ENCODE results near the gene DPP7. TPM values are rescaled to one million over a fixed set of nuclear protein-coding genes. Genes with fewer than 3 reads are reported as not detected.

Gene DPP7
- total and polyA plus RNA-seq, 10 of the 15 experiments (the other 5 are each of a cell fraction or from before 2014, with no cell fraction given) = 0.68 to 245 (median 106) TPM

DNA sequence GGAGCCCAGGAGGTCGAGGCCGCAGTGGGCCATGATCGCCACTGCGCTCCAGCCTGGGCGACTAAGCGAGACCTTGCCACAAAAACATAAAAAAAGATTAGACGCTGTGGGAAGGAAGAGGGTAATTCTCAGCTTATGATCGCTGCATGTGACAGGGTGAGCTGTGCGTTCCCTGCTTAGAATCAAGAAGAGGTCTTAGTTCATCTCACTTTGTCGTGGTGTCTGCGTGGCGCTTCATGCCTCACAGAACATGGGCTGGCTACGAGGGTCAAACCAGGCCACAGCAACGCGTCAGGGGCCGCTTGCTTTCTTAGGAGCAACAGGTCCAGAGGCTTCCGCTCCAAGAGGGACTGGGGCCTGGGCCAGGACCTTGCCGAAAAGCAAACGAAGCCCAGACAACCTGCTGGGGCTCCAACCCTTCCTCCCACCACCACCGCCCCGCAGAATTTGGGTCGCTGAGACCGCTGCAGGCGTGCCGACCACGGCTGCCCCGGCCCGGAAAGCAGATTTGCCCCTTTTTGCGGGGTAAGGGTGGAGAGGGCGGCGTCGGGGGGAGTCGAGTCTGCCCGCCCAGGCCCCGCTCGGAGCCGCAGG, 14.4 kb upstream of the DPP7 start (continued):
- TF ChIP-seq, protein P1, sequence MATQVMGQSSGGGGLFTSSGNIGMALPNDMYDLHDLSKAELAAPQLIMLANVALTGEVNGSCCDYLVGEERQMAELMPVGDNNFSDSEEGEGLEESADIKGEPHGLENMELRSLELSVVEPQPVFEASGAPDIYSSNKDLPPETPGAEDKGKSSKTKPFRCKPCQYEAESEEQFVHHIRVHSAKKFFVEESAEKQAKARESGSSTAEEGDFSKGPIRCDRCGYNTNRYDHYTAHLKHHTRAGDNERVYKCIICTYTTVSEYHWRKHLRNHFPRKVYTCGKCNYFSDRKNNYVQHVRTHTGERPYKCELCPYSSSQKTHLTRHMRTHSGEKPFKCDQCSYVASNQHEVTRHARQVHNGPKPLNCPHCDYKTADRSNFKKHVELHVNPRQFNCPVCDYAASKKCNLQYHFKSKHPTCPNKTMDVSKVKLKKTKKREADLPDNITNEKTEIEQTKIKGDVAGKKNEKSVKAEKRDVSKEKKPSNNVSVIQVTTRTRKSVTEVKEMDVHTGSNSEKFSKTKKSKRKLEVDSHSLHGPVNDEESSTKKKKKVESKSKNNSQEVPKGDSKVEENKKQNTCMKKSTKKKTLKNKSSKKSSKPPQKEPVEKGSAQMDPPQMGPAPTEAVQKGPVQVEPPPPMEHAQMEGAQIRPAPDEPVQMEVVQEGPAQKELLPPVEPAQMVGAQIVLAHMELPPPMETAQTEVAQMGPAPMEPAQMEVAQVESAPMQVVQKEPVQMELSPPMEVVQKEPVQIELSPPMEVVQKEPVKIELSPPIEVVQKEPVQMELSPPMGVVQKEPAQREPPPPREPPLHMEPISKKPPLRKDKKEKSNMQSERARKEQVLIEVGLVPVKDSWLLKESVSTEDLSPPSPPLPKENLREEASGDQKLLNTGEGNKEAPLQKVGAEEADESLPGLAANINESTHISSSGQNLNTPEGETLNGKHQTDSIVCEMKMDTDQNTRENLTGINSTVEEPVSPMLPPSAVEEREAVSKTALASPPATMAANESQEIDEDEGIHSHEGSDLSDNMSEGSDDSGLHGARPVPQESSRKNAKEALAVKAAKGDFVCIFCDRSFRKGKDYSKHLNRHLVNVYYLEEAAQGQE (IDR thresholded peaks at IDR 0.05; ENCODE audit: low read depth, low read length) = no peak
- no peak for TF ChIP-seq CHD2 (IDR thresholded peaks at IDR 0.05; ENCODE audit: borderline replicate concordance, low read depth, low read length)

DNA sequence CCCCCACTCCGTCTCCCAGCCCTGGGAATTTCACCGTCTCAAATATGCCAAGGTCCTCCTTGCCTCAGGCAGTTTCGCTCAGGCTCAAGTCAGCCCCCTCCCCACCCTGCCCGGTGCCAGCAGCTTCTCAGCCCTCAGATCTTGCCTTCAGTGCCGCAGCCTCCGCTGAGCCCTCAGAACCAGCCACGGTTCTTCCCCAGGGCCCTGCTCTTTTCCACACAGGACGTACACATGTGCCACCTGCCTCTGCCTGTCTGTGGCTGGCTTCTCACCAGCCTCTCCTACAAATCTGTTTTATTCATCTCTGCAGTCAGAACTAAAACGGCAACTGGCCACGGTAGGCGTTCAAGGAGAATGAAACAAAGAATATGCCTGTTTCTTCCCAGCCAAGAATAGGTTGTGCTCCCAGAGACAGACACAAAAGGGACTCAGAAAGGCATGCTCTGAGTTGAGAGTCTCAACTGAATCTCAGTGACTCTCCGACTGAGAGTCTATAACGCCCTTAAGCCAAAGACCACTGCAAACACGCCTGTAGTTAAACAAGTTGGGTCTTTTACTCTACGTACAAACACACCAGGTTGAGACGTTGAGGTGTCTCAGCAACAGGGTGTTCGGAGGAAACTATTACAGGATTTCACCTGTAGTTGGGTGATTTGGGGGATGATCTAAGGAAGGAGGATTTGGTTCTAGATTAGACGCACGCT, 13.8 kb upstream of the DPP7 start:
- Histone ChIP-seq H3K79me2 (ENCODE audit: control insufficient read depth, insufficient read depth, low read length) (peaks cover 35% of the 10 kb centered on the region), H3K4me2 (ENCODE audit: control insufficient read depth, insufficient read depth) (peak overlapping the region; percentile 91), H3K27me3 (replicated peaks in 1 of 2; ENCODE audit: control insufficient read depth in 2 of 2, insufficient read depth in 2 of 2, low read length in 1 of 2) (no peaks in the 10 kb centered on the region), H2AFZ (ENCODE audit: control insufficient read depth, low read depth, low read length) (no peak overlapping the region), H3K9me3 (replicated peaks; ENCODE audit: control insufficient read depth, insufficient read depth, low read length) (no peaks in the 10 kb centered on the region), H3K4me3 (peak overlapping the region; percentile 72), H4K20me1 (ENCODE audit: control insufficient read depth, insufficient read depth) (no peaks in the 10 kb centered on the region), H3K4me1 (ENCODE audit: control insufficient read depth, insufficient read depth, low read length) (peaks cover 20% of the 10 kb centered on the region), H3K36me3 (ENCODE audit: control insufficient read depth in 2 of 2, insufficient read depth in 2 of 2, low read length in 1 of 2) (no peaks in the 10 kb centered on the region), H3K27ac (ENCODE audit: control insufficient read depth, insufficient read depth) (peak overlapping the region; percentile 82), H3K9ac (ENCODE audit: control insufficient read depth, insufficient read depth, low read length) (peak overlapping the region; percentile 85)
- under 1% methylated on average over 19 of the region's 19 CpGs for WGBS (ENCODE audit: insufficient coverage, insufficient replicate concordance, low lambda C conversion rate, missing lambda C conversion rate)
- in situ Hi-C loops (cut with MboI) (no loop called here), intact Hi-C loops (cut with micrococcal nuclease; ENCODE audit: unreplicated experiment) (loop anchor here (5.0 kb wide), 1 partner anchor 59 kb away; the partner anchor contains the start of genes ANAPC2 and SSNA1)
- DNase-seq (ENCODE audit: low read depth, low spot score) (no peak), ATAC-seq (peak; percentile 8; the same call in 1 of the 3 replicates), FAIRE-seq (peak; percentile 81)
- SMC1A ChIA-PET (ENCODE audit: uncharacterized antibody, unreplicated experiment) = interaction anchor here (0.7 to 2.3 kb wide), 7 partner anchors 10 to 108 kb away, joined by 3 to 19 read pairs (median 4); partner anchors contain the start of genes MAN1B1, RNF224 and SSNA1
- CTCF ChIA-PET = interaction anchor here (0.6 to 4.7 kb wide), 7 partner anchors 9 to 108 kb away, joined by 3 to 20 read pairs (median 4); partner anchors contain the start of gene CYSRT1
- RAD21 ChIA-PET (ENCODE audit: unreplicated experiment) = interaction anchor here (0.7 to 3.6 kb wide), 11 partner anchors 22 to 110 kb away, joined by 3 to 54 read pairs (median 4); partner anchors contain the start of genes RNF208 and RNF224
- POLR2A ChIA-PET = interaction anchor here (0.7 to 7.7 kb wide), 17 partner anchors 13 to 287 kb away, joined by 3 to 166 read pairs (median 6); partner anchors contain the start of genes ANAPC2, CYSRT1, MAN1B1 and RNF208
- BruUV-seq (replicated peaks) = TSS peak; percentile 76
- TF ChIP-seq STAT1 (conservative IDR thresholded peaks at IDR 0.05) = no peak
- TF ChIP-seq TARDBP (IDR thresholded peaks at IDR 0.05; ENCODE audit: borderline replicate concordance) = 0 out of 2 replicates have a peak, but pooled peaks have one; percentile 31
- TF ChIP-seq CREM (IDR thresholded peaks at IDR 0.05; ENCODE audit: low read depth) = 0 out of 2 replicates have a peak, but pooled peaks have one; percentile 19
